DMS53 treated with DMSO at 0.1 percent for 48 hours (cell line): ENCODE data around the gene TBX3.

Source experiments
- DNase-seq: peaks from one replicate; lab custom pipeline; 2025; ENCODE audit not compliant: unreplicated experiment; lab: John Stamatoyannopoulos, UW

The TBX3 gene

GRCh38 chr12:114669401-114670290, 14.3 kb downstream of the TBX3 start:
- no peak for DNase-seq

GRCh38 chr12:114668886-114669288, 15.1 kb downstream of the TBX3 start:
- no peak for DNase-seq

GRCh38 chr12:114668151-114668885, 15.7 kb downstream of the TBX3 start:
- no peak for DNase-seq

- no peak for DNase-seq
These were observed 16.3 kb downstream of the TBX3 start for GRCh38 chr12:114667669-114668150.

GRCh38 chr12:114666746-114667668, 17.0 kb downstream of the TBX3 start:
- no peak for DNase-seq

- DNase-seq = no peak
These were observed 18.3 kb downstream of the TBX3 start for GRCh38 chr12:114665411-114666260.

GRCh38 chr12:114664651-114665320, 19.2 kb downstream of the TBX3 start:
- DNase-seq = no peak

GRCh38 chr12:114662512-114663177, 21.3 kb downstream of the TBX3 start:
- peak; percentile 57 for DNase-seq

GRCh38 chr12:114661245-114661644, 22.7 kb downstream of the TBX3 start:
- no peak for DNase-seq

- no peak for DNase-seq
These were observed 24.9 kb downstream of the TBX3 start for GRCh38 chr12:114659084-114659483.

GRCh38 chr12:114658002-114658441, 26.0 kb downstream of the TBX3 start:
- DNase-seq = no peak

GRCh38 chr12:114657597-114657920, 26.4 kb downstream of the TBX3 start:
- DNase-seq = no peak

- DNase-seq = no peak
These were observed 26.9 kb downstream of the TBX3 start for GRCh38 chr12:114656906-114657596.

GRCh38 chr12:114655934-114656749, 27.8 kb downstream of the TBX3 start:
- DNase-seq = no peak

GRCh38 chr12:114649585-114649984, 34.4 kb downstream of the TBX3 start:
- no peak for DNase-seq

- DNase-seq = no peak
These were observed 35.3 kb downstream of the TBX3 start for GRCh38 chr12:114648711-114649110.

- no peak for DNase-seq
These were observed 45.1 kb downstream of the TBX3 start for GRCh38 chr12:114638790-114639435.
